ENCODE data around the gene MCF2L2.

DNA sequence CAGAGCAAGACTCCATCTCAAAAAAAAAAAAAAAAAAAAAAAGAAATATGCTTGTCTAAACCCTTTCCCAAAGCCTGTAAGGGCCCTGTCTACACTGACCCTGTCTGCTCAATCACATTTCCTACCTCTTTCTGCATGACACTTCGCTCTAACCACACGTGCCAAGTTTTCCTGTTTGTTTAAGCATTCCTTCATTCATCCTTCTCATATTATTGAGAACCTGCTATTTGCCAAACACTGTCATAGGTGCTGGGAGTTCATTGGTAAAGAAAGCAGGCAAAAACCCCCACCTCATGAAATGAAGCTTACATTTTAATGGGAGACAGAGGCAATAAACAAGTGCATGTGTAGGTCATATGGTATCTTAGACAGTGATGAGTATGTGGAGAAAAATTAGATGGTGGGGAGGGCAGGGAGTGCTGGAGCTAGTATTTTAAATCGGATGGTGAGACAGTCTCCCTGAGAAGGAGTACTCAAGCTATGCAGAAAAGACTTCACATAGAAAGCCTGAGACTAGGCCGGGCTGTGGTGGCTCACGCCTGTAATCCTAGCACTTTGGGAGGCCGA, 127.3 kb downstream of the MCF2L2 start:
- TF ChIP-seq ARNT (IDR thresholded peaks at IDR 0.05) = no peak
- no peak for TF ChIP-seq SUZ12 (IDR thresholded peaks at IDR 0.05)

All from HEK293T (cell line).